Stimulated activated CD8-positive, alpha-beta memory T cell treated with anti-CD3 and anti-CD28 coated beads, Interleukin-12 subunit alpha, Interleukin-12 subunit beta, amount 100 ng/mL, for 24 hours (primary cell): ENCODE measurements around the gene CHST11.

ENCODE experiments used
- DNase-seq: peaks from one replicate; pipeline ENCODE4 v3.0.0-alpha.2; 2020; ENCODE audit errors: extremely low read depth

Gene CHST11

DNA sequence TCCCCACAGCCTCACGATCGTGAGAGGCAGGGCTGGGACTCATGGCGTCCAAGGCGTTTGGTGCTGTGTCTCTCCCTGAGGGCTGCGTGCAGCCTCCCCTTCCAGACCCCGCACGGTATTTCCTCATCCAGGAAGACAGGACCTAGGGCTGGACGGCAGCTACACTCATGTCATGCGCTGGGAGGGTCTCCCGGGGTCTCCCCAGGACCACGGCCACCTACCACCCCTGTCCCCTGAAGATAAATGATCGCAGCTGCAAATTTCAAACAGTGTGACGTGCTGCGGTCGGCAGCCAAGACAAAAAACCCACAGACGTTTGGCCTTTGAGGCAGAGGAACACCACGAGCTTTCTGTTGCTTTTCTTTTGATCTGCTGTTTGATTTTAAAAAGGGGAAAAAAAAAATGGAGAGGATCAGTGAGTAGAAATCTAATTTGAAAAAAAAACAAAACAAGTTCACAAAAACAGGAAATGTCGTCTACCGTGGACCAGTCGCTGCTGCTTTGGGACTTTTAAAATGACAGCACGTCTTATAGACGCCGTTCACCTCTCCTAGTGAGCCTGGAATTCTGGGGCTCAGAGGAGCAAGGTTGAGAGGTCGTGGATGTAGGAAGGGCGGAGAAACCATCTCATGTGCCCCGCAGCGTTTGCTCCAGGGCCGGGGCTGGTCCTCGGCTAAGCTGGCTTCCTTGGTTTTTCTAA lies 263.7 kb downstream of the CHST11 start:
- no peak for DNase-seq

DNA sequence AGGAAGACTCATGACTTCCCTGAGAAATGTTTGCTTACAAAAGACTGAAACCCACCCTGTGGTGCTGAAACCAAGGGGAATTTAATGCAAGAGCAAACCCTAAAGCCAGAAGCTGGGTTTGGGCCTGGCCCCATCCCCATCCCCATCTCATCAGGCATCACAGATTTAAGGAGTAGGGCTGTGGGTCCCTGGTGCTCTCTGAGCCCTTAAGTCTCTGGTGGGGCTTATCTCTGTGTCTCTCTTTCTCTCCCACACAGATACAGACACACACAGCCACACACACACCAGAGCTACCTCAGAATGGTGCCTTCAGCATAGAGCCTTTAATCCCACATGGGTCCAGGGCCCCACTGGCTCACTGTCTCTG lies 264.3 kb downstream of the CHST11 start:
- DNase-seq, result no peak

DNA sequence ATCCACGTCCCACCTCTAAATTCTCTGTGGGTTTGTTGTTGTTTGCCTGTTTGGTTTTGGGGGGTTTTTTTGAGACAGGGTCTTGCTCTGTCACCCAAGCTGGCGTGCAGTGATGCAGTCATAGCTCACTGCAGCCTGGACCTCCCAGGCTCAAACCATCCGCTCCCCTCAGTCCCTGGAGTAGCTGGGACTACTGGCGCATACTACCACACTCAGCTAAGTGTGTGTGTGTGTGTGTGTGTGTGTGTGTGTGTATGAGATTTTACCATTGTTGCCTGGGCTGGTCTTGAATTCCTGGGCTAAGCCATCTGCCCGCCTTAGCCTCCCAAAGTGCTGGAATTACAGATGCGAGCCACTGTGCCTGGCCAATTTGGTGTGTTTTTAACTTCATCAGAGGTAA lies 265.2 kb downstream of the CHST11 start:
- DNase-seq, result no peak

DNA sequence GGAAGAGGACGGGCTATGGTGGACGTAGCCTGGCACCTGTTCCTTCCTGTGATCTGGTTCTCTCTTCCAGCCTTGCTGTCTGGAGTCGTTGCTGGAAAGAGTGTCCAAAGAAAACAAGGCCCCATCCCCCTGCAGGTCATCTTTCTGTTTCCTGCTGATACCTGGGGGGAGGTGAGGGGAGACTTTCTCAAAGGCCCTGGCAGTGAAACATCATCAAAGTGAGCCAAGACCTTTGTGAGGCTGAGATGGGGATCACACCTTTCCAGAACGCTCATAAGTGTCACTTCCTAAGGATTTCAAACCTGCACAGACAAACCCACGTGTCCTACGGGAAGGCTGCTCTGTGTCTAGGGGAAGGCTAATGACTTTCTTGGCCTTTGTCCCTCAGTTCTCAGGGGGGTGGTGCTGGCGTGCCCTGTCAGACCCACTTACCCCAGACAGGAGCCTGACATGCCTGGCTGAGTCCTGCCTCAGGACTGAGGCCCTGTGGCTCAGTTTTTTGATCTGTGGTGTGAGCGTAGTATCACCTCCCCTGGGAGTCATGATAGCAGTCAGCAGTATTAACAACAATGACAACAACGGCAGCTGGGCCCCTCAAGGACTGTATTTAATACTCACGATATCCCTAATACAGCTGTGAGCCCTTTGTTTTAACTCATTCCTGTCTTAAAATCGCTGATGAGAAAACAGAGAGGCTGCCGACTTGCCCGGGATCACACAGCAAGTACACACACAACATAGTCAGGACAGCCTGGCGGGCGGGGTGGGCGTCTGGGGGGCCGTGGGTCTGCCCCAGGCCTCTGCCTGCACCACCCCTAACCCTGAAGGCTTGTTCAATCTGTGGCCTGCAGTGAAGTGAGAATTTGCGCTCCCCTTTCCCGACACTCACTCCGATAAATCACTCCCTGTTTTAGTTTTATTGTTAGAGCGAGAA lies 266.1 kb downstream of the CHST11 start:
- DNase-seq, result no peak

DNA sequence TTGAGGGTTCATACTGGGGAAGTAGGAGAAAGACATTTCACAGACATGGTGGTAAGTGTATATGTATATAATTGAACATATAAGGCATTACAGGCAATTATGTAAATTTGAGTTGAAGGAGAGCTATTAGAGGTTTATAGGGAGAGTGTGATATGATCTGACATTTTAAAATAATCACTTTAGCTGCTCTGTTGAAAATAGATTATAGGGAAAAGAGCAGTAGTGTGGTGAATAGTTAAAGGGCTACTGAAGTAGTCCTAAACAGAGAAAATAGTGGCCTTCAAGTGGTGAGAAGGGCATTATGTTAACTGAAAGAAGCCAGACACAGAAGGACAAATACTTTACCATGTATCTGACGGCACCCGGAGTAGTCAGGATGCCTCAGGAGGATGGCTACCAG lies 267.1 kb downstream of the CHST11 start:
- DNase-seq, result no peak

DNA sequence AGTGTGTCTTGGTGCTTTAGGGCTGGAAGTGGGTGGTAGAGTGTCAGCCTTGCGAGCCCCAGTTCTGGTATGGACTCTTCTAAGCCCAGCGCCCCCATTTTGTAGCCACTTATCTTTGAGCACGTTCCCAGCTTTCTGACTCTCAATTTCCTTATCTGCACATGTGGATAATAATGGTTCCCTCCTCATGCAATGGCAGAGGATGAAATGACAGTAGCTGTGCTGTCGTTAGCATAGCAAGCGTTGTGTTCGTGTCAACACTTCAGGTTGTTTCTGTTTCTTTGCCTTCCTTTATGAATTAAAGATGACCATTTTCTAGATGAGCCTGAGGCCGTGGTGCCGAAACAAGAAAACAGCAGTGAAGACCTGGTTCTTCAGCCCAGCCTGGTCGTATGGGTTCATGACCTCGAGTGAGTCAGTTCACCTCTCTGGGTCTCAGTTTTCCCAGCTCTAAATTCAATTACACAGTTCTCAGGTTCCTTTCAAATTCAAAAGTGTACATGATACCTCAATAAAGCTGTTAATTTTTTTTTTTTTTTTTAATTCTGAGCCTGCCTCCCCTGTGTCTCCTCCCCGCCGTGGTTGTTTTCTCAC lies 268.3 kb downstream of the CHST11 start:
- no peak for DNase-seq

DNA sequence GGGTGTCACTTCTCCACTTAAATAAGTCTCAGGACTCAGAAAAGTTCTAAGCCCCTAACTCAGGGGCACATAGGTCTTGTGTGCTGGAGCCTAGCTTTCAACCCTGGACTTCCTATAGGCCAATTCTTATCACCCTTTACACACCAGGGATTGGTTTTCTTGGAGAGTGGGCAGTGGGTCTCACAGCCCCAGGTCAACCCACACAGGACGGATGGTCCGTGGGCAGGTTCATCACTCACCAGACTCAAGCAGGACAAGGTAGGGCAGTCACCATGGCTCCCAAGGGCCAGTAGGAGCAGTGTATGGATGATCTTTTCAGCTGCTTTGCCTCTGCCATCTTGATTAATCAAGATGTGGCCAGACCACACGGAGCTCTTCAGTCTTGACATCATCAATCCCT lies 268.9 kb downstream of the CHST11 start:
- no peak for DNase-seq

DNA sequence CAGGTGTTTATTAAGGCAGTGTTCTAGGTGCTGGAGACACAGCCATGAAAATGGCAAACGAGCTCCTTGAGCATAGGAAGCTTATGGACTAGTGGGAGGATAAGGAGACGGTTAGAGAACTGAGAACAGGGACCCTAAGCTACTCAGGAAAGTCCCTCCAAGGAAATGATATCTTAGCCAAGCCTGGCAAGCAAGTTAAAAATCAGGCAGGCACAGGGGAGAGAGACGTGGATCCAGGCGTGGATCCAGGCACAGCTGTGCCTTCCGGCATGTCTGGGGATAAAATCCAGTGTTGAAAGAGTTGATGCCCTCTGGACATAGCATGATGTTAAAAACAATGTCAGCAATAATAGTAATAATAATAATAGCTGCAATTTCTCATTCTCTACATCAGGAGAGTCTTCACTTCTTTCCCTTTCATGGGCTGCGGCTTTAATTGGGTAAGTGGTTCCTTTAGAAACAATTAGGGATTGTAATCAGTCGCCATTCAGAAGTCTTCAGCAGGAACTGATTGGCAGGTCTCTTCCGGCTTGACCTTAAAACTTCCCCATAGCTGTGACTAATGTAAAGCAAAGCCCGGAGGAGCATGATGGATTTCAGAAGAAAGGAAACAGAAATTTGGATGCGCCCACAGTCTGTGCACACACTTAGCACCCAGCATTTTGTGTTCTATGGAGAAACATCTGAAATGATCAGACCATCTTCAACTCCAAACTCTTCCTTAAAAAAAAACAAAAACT lies 271.1 kb downstream of the CHST11 start:
- no peak for DNase-seq

DNA sequence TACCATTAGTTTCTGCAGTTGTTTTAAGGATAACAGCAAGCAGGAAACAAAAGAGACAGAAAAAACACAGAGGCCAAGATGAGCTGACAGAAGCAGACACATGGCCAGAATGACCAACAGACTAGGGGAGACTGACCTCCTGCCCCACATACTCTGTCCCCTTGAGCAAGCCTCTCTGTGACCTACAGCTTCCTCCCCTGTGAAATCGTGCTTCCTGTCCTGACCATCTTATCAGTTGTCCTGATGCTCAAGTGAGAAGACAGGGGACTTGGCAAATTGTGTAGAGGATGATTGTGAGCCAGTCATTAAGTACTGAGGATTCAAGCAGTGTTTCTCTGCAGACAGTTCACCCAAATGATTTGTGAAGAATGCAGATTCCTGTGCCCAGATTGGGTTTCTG lies 272.3 kb downstream of the CHST11 start:
- no peak for DNase-seq

DNA sequence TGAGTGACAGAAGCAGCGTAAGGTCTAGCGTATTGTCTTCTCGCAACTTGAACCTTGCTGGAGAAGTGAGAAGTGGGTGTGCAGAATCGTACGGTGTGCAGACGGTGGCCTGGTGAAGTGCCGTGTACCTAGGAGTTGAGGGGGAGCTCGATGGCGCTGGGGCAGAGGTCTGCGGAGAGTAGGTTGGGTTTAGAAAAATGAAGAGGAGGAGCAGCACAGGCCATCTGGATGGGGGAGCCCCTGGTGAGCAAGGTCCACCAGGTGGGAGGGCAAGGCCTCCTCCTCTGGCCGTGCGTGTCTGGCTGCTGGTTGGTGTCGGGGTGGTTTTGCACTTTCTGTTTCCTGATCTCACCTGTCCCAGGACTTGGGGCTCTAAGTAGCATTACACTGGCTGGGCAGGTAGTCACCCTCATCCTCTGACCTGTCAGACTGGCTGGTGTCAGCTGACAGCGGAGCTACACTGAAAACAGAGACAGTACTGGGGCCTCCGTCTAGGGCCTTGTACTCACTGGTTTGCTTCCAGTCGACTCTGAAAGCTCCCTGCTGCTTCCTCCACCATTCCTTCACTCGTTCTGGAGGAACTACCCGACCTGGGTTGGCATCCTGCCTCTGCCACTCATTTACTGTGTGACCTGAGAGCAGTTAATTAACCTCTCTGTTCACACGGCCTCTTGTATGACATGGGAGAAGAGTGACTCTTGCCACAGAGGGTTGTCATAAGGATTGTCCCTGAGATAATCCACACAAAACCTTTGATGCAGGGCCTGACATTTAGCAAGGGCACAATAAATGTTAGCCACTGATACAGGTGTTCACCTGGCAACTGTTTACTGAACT lies 273.1 kb downstream of the CHST11 start:
- no peak for DNase-seq

DNA sequence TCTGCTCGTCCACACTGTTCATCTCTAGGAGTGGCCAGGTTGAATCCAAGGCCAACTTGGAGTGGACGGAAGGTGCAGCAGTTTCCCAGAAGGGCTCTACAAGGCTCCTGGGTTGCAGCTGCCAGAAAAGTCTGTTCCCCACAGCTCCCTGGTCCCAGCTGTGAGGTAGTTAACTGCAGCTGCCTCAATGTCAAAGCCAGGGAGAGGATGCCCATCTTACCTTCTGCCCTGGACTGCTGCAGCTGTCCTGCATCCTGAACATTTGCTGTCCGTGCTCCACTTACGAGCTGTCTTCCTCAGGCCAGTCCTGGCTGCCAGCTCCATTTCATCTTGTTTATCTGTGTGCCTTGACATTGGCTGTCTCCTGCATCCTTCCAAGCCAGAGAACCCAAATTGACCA lies 274.0 kb downstream of the CHST11 start:
- no peak for DNase-seq

DNA sequence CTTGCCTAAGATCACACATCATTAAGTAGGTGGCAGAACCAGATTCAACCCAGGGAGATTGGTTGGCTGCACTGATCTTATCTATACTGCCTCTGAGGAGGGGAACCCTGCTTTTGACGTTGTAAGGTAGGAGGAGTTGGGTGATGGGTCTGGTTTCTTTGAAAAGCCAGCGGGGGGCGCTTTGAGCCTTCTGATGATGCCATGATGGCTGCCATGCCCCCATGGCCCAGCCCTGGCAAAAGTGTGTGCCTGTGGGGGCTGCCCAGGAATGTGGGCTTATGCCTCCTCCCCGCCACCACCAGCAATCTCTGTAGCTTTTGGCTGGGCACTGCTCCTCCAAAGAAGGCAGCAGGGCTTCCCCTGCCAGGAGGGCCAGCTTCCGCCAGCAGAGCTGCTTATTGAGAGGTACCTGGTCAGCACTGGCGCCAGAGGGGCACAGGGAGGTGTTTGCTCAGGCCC lies 277.0 kb downstream of the CHST11 start:
- DNase-seq, result no peak

DNA sequence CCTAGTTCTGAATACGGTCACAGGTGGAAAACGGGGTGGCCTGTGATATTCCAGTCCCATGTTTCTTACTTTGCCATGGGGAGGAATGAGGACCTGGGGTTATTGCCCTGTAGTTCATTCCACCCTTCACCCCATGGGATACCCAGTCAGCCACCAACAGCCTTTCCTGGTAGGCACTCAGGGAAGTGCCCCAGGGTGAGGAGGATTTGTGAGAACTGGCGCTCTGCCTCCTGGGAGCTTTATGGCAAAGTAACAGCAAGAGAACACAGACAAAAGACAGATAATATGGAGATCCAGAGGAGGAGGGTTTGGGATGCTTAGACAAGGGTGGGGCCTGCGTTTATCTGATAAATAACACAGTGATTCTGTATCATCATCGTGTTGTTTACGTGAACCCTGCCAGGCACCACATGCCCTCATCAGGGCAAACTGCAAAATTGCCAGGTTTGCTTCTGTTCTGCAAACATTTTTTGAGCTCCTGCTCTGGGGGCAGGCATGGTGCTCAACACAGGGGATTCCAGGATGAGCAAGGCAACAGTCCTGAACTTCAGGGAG lies 277.9 kb downstream of the CHST11 start:
- DNase-seq, result no peak

DNA sequence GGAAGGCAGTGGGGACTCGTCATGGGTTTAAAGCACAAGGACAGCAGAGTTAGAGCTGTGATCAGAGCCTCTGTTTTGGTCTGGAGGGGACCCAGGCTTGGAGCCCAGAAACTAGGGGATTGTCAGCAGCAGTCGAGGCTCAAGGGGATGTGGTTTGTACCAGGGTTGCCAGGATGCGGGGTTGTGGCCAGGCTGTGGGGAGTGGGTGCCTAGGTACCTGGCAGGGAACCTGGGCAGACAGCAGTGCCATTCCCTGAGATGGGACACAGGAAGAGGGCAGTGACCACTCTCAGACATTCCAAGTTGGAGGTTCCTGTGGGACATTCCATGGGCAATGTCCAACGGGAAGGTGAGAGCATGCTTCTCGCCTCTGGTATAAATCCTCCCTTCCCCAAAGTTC lies 279.1 kb downstream of the CHST11 start:
- no peak for DNase-seq

DNA sequence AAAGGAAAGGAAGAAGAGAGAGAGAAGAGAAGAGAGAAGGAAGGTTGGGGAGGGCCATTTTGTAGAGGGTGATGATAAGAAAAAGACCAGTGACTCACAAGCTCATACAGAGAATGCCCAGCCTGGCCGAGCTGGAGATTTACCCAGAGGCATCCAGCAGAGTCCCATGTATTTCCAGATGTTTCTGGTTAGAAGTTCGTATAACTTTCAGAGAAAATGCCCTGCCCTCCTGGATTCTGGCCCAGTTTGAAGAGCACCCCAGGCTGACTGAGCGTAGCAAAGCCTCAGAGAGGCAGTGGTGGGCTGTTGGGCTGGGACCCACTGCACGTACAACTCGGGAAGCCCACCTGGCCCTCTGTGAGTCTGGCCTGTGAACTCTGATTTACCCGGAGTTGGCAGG lies 279.6 kb downstream of the CHST11 start:
- no peak for DNase-seq

DNA sequence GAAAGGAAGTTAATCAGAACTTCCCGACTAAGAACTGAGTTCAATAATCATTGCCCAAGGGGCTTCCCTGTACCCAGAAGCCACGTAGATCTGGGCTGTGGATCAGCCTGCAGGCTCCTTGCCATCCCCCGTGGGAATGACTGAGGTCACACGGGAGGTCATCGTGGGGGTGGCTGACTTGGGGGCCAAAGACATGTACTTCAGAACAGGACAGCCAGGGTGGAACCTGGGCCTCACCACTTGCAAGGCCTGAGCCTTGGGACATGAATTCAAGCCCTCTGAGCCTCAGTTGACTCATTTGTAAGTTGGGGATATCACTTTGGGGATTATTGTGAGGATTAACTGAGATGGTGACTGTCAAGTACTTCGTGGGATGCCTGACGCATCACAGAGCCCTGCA lies 280.4 kb downstream of the CHST11 start:
- DNase-seq, result no peak

DNA sequence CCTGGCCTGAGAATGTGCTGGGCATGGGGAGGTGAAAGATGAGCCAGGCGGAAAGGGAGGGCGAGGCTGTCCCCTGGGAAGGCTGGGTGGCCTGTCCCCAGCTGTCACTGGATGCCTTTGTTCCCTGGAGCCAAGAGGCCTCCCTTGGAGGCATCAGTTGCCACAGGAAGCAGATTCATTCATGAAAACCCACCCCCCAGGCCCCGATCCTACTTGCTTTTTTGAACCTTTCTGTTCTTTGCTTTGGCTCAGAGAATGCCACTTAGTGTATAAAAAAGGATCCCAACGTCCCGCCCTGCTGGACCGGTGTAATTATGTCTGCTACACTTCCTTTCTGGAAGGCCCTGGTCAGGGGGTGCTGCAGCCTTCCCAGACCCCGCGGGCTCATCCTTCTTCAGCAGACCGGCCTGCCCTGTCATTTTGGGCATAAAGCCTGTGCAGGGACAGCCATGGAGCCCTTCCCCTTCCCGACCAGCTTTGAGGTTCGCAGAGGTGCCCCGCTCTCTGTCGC lies 281.1 kb downstream of the CHST11 start:
- DNase-seq, result no peak

DNA sequence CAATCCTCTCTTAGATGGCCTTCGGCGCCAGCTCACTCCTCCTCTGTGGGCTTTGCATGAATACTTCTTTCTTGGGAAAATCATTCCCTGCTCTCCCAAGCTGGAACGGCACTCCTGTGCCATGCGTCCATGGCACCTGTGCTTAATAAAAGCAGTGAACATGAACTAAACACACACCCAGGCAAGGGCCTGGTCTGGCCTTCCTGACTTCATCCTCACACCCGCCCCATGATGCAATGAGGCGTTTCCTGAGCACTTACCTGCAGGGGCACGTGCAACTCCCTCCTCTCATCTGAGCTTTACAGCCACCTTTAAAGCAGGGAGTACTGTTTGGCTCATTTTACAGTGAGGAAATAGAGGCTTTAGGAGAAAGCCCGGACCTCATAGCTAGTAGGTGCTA lies 281.6 kb downstream of the CHST11 start:
- no peak for DNase-seq

DNA sequence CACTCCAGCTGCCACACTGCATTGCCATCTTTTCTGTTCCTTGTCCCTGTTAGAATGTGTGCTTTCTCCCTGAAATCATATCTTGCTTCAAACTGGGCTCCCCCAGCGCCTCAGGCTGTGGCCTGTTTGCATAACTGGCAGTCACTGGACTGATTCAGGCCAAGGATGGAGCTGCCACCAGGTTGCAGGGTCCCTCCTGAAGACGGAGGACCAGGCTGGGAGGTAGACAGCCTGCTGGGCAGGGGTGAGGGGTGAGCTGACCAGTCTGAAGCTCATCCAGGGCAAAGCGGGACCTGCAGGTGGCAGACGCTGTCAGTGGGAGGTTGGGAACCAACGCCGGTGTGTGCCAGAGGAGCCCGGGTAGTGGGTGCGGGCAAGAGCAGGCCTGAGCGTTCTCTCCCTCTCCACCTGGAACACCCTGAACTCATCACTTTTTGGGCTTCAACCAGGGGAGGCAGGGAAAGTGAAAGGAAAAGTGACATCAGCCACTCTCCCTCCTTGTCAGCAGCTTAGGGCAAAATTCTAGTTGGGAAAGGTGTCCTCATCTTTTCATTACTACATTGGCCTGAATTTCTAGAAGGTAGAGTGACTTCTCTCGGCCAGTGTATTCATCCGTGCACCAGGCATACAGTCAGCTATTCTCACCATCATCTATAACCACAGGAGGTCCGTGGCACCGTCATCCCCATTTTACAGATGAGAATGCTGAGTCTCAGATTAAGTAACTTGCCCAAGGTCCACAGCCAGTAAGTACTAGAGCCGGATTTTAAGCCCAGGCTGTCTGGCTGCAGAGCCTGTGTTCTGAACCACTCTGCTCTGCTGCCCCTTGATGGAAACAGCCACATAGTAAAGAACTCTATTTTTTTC lies 282.3 kb downstream of the CHST11 start:
- no peak for DNase-seq

DNA sequence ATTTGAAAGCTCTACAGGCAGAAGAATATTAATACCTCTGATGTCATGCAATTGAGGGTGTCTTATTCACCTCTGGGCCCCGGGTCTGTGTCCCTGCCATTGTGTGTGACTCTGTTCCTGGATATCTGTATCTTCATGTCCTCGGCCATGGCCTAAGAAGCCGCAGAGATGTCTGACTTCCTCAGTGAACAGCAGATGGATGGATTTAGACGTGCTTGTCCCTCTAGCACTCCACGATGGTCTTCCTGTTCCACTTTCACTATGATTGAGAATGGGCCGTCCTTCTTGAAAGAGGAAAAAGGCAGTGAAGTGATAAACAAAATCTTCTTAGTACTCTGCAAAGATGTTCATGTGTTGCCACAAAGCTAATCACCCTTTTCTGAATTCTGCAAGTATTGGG lies 283.9 kb downstream of the CHST11 start:
- DNase-seq, result no peak
